HL-60 (cell line): Measurements from ENCODE around the gene WNT5B.

ENCODE experiments used
- DNase-seq, 2 experiments: peaks; one replicate each; pipeline ENCODE4 v3.0.0-alpha.2; 2010 to 2020; ENCODE audit warnings: low read depth in 1 of 2, low spot score in 1 of 2
- H3K27ac ChIP-seq: fragments of 250-450 bp; sonication (Bioruptor Pico); replicated peaks from 2 replicates; pipeline ENCODE4 v1.5.1; 2020; ENCODE audit warnings: mild to moderate bottlenecking, moderate library complexity
- H3K27me3 ChIP-seq: fragments of 250-450 bp; sonication (Bioruptor Pico); 2 replicates; pipeline ENCODE4 v1.5.1; 2021; ENCODE audit warnings: mild to moderate bottlenecking, moderate library complexity; ENCODE audit not compliant: insufficient read depth, poor library complexity, severe bottlenecking
- H3K4me3 ChIP-seq: replicated peaks from 2 replicates; pipeline ENCODE4 v1.5.1; 2011; ENCODE audit warnings: mild to moderate bottlenecking, control low read depth, low read length; ENCODE audit not compliant: insufficient read depth
- GABPA ChIP-seq: IDR thresholded peaks from 2 replicates; pipeline ENCODE4 v1.6.1; 2012; ENCODE audit warnings: low read depth
- POLR2AphosphoS5 ChIP-seq: IDR thresholded peaks from 2 replicates; pipeline ENCODE4 v1.6.1; 2012; ENCODE audit warnings: low read depth
- SPI1 ChIP-seq: IDR thresholded peaks from 2 replicates; pipeline ENCODE4 v1.6.1; 2012; ENCODE audit warnings: low read depth, mild to moderate bottlenecking, borderline replicate concordance
- TF ChIP-seq, protein P1 (sequence below): IDR thresholded peaks from 2 replicates; pipeline ENCODE4 v1.6.1; 2012; ENCODE audit warnings: low read depth; ENCODE audit not compliant: insufficient replicate concordance
- TF ChIP-seq, protein P2 (sequence below): IDR thresholded peaks from one replicate; pipeline ENCODE4 v1.5.1; 2011; ENCODE audit warnings: low read length, control low read depth, inconsistent platforms; ENCODE audit not compliant: insufficient read depth

WNT5B gene

DNA sequence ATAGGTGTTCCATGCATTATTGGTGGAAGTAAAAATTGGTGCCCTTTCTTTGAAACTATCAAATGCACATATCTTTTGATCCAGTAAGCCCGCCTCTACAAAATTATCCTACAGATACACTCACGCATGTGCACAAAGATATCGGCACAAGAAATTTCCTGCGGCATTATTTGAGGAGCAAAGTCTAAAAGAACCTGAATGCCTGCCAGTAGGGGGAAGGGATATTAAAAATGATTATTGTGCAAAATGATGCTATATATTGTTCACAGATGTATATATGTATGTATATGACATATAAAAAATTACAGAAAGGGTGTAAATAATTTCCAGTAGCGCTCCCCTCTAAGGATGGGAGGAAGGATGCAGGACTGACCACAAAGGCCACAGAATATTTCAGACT, 37.2 kb downstream of the WNT5B start:
- no peak overlapping the region for H3K4me3 ChIP-seq
- TF ChIP-seq, protein P1, sequence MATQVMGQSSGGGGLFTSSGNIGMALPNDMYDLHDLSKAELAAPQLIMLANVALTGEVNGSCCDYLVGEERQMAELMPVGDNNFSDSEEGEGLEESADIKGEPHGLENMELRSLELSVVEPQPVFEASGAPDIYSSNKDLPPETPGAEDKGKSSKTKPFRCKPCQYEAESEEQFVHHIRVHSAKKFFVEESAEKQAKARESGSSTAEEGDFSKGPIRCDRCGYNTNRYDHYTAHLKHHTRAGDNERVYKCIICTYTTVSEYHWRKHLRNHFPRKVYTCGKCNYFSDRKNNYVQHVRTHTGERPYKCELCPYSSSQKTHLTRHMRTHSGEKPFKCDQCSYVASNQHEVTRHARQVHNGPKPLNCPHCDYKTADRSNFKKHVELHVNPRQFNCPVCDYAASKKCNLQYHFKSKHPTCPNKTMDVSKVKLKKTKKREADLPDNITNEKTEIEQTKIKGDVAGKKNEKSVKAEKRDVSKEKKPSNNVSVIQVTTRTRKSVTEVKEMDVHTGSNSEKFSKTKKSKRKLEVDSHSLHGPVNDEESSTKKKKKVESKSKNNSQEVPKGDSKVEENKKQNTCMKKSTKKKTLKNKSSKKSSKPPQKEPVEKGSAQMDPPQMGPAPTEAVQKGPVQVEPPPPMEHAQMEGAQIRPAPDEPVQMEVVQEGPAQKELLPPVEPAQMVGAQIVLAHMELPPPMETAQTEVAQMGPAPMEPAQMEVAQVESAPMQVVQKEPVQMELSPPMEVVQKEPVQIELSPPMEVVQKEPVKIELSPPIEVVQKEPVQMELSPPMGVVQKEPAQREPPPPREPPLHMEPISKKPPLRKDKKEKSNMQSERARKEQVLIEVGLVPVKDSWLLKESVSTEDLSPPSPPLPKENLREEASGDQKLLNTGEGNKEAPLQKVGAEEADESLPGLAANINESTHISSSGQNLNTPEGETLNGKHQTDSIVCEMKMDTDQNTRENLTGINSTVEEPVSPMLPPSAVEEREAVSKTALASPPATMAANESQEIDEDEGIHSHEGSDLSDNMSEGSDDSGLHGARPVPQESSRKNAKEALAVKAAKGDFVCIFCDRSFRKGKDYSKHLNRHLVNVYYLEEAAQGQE = no peak
- TF ChIP-seq POLR2AphosphoS5 = no peak
- TF ChIP-seq, protein P2, sequence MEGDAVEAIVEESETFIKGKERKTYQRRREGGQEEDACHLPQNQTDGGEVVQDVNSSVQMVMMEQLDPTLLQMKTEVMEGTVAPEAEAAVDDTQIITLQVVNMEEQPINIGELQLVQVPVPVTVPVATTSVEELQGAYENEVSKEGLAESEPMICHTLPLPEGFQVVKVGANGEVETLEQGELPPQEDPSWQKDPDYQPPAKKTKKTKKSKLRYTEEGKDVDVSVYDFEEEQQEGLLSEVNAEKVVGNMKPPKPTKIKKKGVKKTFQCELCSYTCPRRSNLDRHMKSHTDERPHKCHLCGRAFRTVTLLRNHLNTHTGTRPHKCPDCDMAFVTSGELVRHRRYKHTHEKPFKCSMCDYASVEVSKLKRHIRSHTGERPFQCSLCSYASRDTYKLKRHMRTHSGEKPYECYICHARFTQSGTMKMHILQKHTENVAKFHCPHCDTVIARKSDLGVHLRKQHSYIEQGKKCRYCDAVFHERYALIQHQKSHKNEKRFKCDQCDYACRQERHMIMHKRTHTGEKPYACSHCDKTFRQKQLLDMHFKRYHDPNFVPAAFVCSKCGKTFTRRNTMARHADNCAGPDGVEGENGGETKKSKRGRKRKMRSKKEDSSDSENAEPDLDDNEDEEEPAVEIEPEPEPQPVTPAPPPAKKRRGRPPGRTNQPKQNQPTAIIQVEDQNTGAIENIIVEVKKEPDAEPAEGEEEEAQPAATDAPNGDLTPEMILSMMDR = no peak
- TF ChIP-seq GABPA = no peak
- no peak for TF ChIP-seq SPI1
- no peaks in the 10 kb centered on the region for H3K27me3 ChIP-seq
- no peak for DNase-seq
- H3K27ac ChIP-seq = peak overlapping the region; percentile 71

DNA sequence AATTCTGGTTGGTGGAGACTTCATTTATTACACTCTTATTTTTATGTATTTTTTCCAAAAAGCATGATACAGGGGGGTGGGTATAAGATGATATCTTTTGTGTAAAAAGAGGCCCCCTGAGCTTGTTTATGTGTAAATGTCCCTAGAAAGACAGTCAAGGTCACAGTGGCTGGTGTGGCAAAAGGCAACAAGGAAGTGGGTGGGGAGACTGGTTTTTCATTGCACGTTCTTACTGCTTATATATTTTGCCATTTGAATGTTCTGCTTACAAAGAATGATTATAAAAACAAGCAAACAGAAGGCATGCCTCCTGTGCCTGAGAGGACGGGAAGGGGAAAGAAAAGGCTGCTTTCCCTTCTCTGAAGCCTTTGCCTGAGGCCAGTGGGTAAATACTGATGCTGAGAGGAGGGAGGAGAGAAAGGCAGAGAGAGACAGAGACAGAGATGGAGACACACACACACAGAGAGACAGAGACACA, 37.7 kb downstream of the WNT5B start:
- Histone ChIP-seq H3K4me3 (no peak overlapping the region), H3K27ac (peak overlapping the region; percentile 71), H3K27me3 (no peaks in the 10 kb centered on the region)
- TF ChIP-seq GABPA = no peak
- peak; percentile 68; the same call in 1 of the 2 replicates for TF ChIP-seq SPI1
- TF ChIP-seq, protein P1 = no peak
- DNase-seq = peak in 1 of 2 experiments; percentile 58

DNA sequence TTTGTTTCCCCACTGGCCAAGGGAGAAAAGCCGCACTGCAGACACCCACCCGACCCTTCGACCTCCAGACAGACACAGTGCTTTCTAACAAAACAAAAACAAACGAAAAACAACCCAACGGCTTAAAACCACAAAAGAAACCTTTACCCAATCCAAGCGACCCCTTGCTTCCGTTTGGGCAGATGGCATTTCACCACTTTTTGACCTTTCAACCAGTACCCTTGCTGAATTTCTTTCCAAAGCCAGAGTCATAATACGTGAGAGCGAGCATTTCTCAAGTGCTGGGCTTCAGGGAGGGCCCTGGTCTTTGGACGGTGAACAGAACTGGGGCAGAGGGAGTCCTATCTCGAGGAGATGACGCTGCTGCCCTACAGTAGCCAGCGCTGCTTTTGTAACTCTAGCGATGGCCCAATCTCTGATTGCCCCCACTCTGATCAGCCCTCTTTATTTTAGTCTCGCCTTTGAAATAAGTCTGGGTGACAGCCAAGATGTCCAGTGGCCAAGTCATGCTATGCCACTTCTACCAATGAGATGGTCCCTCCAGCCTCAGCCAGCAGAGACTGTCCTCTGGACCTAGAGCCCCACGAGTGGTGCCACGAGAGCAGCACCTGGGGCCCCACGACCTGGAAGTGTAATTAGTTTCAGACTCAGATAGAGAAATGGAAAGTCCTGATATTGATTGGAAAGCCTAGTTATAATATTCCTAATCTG, 40.0 kb downstream of the WNT5B start:
- peak overlapping the region; percentile 71 for H3K27ac ChIP-seq
- peak; percentile 69 for TF ChIP-seq POLR2AphosphoS5
- no peak for TF ChIP-seq SPI1
- DNase-seq = peak; percentile 70 to 74

DNA sequence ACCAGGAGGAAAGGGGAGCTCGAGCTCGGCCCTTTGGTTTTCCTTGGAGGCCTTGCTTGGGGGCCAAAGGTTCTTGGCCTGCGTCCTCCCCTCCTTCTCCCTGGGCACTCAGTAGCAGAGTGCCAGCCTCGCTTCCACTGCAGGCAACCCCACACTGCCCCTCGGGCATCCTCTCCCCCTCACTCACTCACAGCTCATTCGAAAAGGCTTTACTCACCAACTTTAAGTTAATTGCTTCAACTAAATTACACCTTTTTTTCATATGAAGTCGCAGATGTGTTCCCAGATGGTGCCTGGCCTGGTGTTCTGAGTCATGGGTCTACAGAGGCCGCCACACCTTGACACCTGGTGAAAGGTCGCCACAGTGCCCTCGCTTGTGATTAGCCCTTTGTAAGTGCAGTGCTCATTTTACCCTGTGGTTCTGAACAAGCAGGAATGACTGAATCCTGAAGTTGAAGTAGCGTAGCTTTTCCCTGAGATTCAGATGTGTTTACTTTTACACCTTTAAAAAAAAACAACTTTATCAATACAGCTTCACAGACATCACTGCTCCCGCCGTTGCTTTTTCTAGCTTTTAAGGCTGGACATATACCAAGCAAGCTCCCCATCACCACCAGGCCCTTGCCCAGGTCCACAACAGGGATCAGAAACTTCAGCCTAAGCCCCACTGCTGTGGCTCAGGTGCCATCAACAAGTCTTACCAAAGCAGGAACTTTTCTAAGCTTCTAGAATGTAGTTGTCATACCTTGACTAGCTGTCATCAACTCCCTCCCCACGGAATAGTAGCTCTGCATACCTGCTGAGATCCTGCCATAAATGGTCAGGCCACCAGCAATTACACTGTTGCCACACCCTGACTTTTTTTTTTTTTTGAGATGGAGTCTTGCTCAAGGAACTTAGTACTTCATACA, 41.6 kb downstream of the WNT5B start:
- Histone ChIP-seq H3K27me3 (no peaks in the 10 kb centered on the region), H3K4me3 (no peak overlapping the region), H3K27ac (no peak overlapping the region)
- TF ChIP-seq, protein P1 = no peak
- TF ChIP-seq POLR2AphosphoS5 = no peak
- TF ChIP-seq GABPA = no peak
- no peak for DNase-seq

More for the DNA sequence above, 40.0 kb downstream of the WNT5B start:
- no peak overlapping the region for H3K4me3 ChIP-seq
- no peaks in the 10 kb centered on the region for H3K27me3 ChIP-seq
